Measurements from ENCODE around the gene TGFB1. TPM values are rescaled to one million over a fixed set of nuclear protein-coding genes. Genes with fewer than 3 reads are reported as not detected.

TGFB1 gene
- total and polyA plus RNA-seq, 9 of the 15 experiments (the other 6 are each of a cell fraction or from before 2014, with no cell fraction given) = 0.24 to 159 (median 17.2) TPM

GRCh38 chr19:41363371-41363752 lies 9.6 kb upstream of the TGFB1 start (continued):
- 0 out of 2 replicates have a peak, but pooled peaks have one; percentile 10 for TF ChIP-seq ZNF592 (IDR thresholded peaks at IDR 0.05)
- TF ChIP-seq RFX5 (IDR thresholded peaks at IDR 0.05; ENCODE audit: low read depth, low read length) = no peak
- TF ChIP-seq ZNF668 (CRISPR knock-in tag; IDR thresholded peaks at IDR 0.05) = no peak
- TF ChIP-seq PHB (CRISPR knock-in tag; IDR thresholded peaks at IDR 0.05) = no peak
- no peak for TF ChIP-seq HMG20A (CRISPR knock-in tag; conservative IDR thresholded peaks at IDR 0.05)
- TF ChIP-seq ZBTB12 (CRISPR knock-in tag; IDR thresholded peaks at IDR 0.05) = no peak
- TF ChIP-seq DNMT1 (IDR thresholded peaks at IDR 0.05) = no peak
- TF ChIP-seq FOXP4 (CRISPR knock-in tag; IDR thresholded peaks at IDR 0.05; ENCODE audit: borderline replicate concordance) = 0 out of 2 replicates have a peak, but pooled peaks have one; percentile 66
- TF ChIP-seq ZNF263 (CRISPR knock-in tag; IDR thresholded peaks at IDR 0.05; ENCODE audit: borderline replicate concordance) = no peak
- TF ChIP-seq ZNF41 (CRISPR knock-in tag; conservative IDR thresholded peaks at IDR 0.05) = 0 out of 2 replicates have a peak, but pooled peaks have one; percentile 44
- TF ChIP-seq GTF2E2 (tag; IDR thresholded peaks at IDR 0.05) = no peak
- no peak for TF ChIP-seq ARID2 (IDR thresholded peaks at IDR 0.05)
- TF ChIP-seq MCM5 (IDR thresholded peaks at IDR 0.05; ENCODE audit: low read depth) = no peak
- TF ChIP-seq TFE3 (CRISPR knock-in tag; IDR thresholded peaks at IDR 0.05) = peak; percentile 46
- no peak for TF ChIP-seq PCBP1 (IDR thresholded peaks at IDR 0.05; ENCODE audit: low read depth, low read length, poor library complexity, severe bottlenecking)
